ENCODE results near the gene MAGI1.

MAGI1 gene

GRCh38 chr3:65535260-65535659, 503.5 kb downstream of the MAGI1 start:
- no peak for TF ChIP-seq TOX (CRISPR knock-in tag; IDR thresholded peaks at IDR 0.05; ENCODE audit: borderline replicate concordance)
- no peak for TF ChIP-seq ZNF565 (CRISPR knock-in tag; conservative IDR thresholded peaks at IDR 0.05; ENCODE audit: low read depth)
- TF ChIP-seq CREB5 (CRISPR knock-in tag; IDR thresholded peaks at IDR 0.05; ENCODE audit: low read depth), result no peak
- no peak for TF ChIP-seq TCF4 (CRISPR knock-in tag; IDR thresholded peaks at IDR 0.05; ENCODE audit: borderline replicate concordance)
- TF ChIP-seq ZNF8 (CRISPR knock-in tag; IDR thresholded peaks at IDR 0.05), result no peak
- no peak for TF ChIP-seq ZFP3 (CRISPR knock-in tag; IDR thresholded peaks at IDR 0.05)
- no peak for TF ChIP-seq CSDC2 (CRISPR knock-in tag; IDR thresholded peaks at IDR 0.05)
- TF ChIP-seq RARB (CRISPR knock-in tag; IDR thresholded peaks at IDR 0.05), result no peak
- ATAC-seq, result no peak

GRCh38 chr3:65534805-65535204, 503.9 kb downstream of the MAGI1 start:
- ATAC-seq, result no peak
- no peak for TF ChIP-seq CREB5 (CRISPR knock-in tag; IDR thresholded peaks at IDR 0.05; ENCODE audit: low read depth)
- TF ChIP-seq TCF4 (CRISPR knock-in tag; IDR thresholded peaks at IDR 0.05; ENCODE audit: borderline replicate concordance), result no peak
- no peak for TF ChIP-seq BACH2 (CRISPR knock-in tag; IDR thresholded peaks at IDR 0.05; ENCODE audit: borderline replicate concordance)
- TF ChIP-seq ZFP3 (CRISPR knock-in tag; IDR thresholded peaks at IDR 0.05), result no peak
- TF ChIP-seq TSHZ2 (CRISPR knock-in tag; IDR thresholded peaks at IDR 0.05), result no peak
- TF ChIP-seq POU6F1 (CRISPR knock-in tag; IDR thresholded peaks at IDR 0.05; ENCODE audit: borderline replicate concordance, low read depth), result no peak
- no peak for TF ChIP-seq TOX (CRISPR knock-in tag; IDR thresholded peaks at IDR 0.05; ENCODE audit: borderline replicate concordance)
- TF ChIP-seq OSR1 (CRISPR knock-in tag; IDR thresholded peaks at IDR 0.05), result no peak
- no peak for TF ChIP-seq ZNF70 (CRISPR knock-in tag; IDR thresholded peaks at IDR 0.05)
- TF ChIP-seq, protein P1, sequence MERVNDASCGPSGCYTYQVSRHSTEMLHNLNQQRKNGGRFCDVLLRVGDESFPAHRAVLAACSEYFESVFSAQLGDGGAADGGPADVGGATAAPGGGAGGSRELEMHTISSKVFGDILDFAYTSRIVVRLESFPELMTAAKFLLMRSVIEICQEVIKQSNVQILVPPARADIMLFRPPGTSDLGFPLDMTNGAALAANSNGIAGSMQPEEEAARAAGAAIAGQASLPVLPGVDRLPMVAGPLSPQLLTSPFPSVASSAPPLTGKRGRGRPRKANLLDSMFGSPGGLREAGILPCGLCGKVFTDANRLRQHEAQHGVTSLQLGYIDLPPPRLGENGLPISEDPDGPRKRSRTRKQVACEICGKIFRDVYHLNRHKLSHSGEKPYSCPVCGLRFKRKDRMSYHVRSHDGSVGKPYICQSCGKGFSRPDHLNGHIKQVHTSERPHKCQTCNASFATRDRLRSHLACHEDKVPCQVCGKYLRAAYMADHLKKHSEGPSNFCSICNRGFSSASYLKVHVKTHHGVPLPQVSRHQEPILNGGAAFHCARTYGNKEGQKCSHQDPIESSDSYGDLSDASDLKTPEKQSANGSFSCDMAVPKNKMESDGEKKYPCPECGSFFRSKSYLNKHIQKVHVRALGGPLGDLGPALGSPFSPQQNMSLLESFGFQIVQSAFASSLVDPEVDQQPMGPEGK (CRISPR knock-in tag; IDR thresholded peaks at IDR 0.05; ENCODE audit: borderline replicate concordance), result no peak
- no peak for TF ChIP-seq ZNF565 (CRISPR knock-in tag; conservative IDR thresholded peaks at IDR 0.05; ENCODE audit: low read depth)
- TF ChIP-seq CSDC2 (CRISPR knock-in tag; IDR thresholded peaks at IDR 0.05), result no peak
- TF ChIP-seq SNAI2 (CRISPR knock-in tag; IDR thresholded peaks at IDR 0.05), result no peak
- no peak for TF ChIP-seq CSRNP3 (CRISPR knock-in tag; IDR thresholded peaks at IDR 0.05)
- no peak for TF ChIP-seq ZC3H10 (CRISPR knock-in tag; IDR thresholded peaks at IDR 0.05)
- no peak for TF ChIP-seq ZFP30 (CRISPR knock-in tag; IDR thresholded peaks at IDR 0.05)
- no peak for TF ChIP-seq RARB (CRISPR knock-in tag; IDR thresholded peaks at IDR 0.05)
- TF ChIP-seq ESRRG (CRISPR knock-in tag; IDR thresholded peaks at IDR 0.05), result no peak
- no peak for TF ChIP-seq GLIS3 (CRISPR knock-in tag; IDR thresholded peaks at IDR 0.05)

DNA sequence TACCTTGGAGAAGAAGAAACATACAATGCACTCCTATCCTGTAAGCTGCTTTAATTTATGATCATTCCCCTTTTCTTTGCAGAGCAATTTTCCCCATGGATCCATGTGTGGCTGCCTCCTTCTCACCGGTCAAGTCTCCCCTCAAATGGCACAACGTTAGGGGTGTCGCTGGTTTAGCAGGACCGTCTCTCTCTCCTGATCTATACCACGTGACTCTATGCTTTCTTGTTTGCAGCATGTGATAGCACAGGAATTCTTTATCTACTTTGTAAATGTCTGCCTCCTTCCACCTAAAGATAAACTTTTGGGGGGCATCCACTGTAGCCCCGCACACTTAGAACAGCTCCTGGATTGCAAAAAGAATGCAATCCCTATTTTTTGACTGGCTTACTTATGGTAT, 506.0 kb downstream of the MAGI1 start:
- no peak for ATAC-seq
- TF ChIP-seq ISL1 (CRISPR knock-in tag; IDR thresholded peaks at IDR 0.05) (no peak), ZFP30 (CRISPR knock-in tag; IDR thresholded peaks at IDR 0.05) (no peak), ZNF70 (CRISPR knock-in tag; IDR thresholded peaks at IDR 0.05) (no peak), RARB (CRISPR knock-in tag; IDR thresholded peaks at IDR 0.05) (no peak), ZNF565 (CRISPR knock-in tag; conservative IDR thresholded peaks at IDR 0.05; ENCODE audit: low read depth) (no peak), POU6F1 (CRISPR knock-in tag; IDR thresholded peaks at IDR 0.05; ENCODE audit: borderline replicate concordance, low read depth) (no peak), TSHZ2 (CRISPR knock-in tag; IDR thresholded peaks at IDR 0.05) (no peak)
